Endometrial microvascular endothelial cells (primary cell): ENCODE results near the gene MOB2. TPM values are rescaled to one million over a fixed set of nuclear protein-coding genes. Genes with fewer than 3 reads are reported as not detected.

Experiments used
- in situ Hi-C: cut with HindIII; loops from 2 replicates; pipeline ENCODE4 v1.10.0; 2017; ENCODE audit warnings: low sequenced_read_pairs, low pct_unique_long_range_greater_than_20kb; ENCODE audit errors: inconsistent ontology term
- total RNA-seq: library from RNA; depleted of rRNA; stranded (reverse); fragments of >200 nt; gene quantifications from one replicate; pipeline ENCODE4 v1.2.3, GENCODE V29; 2015; ENCODE audit errors: inconsistent ontology term

Gene MOB2
- total RNA-seq, 1 donor from 2014 or later = 20.7 TPM

- in situ Hi-C loops = no loop called here
These were observed 7.2 kb upstream of the MOB2 start for GRCh38 chr11:1493650-1494244.

GRCh38 chr11:1491379-1491778, 4.8 kb upstream of the MOB2 start:
- in situ Hi-C loops = no loop called here

GRCh38 chr11:1490651-1491050, 4.1 kb upstream of the MOB2 start:
- in situ Hi-C loops = no loop called here

GRCh38 chr11:1488575-1489180, 2.1 kb upstream of the MOB2 start:
- in situ Hi-C loops = no loop called here

- in situ Hi-C loops = no loop called here
These were observed 1.4 kb upstream of the MOB2 start for GRCh38 chr11:1487851-1488574.

- in situ Hi-C loops = no loop called here
These were observed 692 bp upstream of the MOB2 start for GRCh38 chr11:1487091-1487850.

- in situ Hi-C loops = no loop called here
These were observed 1.1 kb downstream of the MOB2 start for GRCh38 chr11:1485504-1485885.

- in situ Hi-C loops = no loop called here
These were observed 1.7 kb downstream of the MOB2 start for GRCh38 chr11:1484695-1485503.

- in situ Hi-C loops = no loop called here
These were observed 2.4 kb downstream of the MOB2 start for GRCh38 chr11:1484061-1484671.

GRCh38 chr11:1483445-1483961, 3.1 kb downstream of the MOB2 start:
- in situ Hi-C loops = no loop called here

- in situ Hi-C loops = no loop called here
These were observed 3.8 kb downstream of the MOB2 start for GRCh38 chr11:1482581-1483444.

GRCh38 chr11:1481861-1482441, 4.6 kb downstream of the MOB2 start:
- in situ Hi-C loops = no loop called here

- in situ Hi-C loops = no loop called here
These were observed 5.1 kb downstream of the MOB2 start for GRCh38 chr11:1481483-1481825.

- in situ Hi-C loops = no loop called here
These were observed 5.8 kb downstream of the MOB2 start for GRCh38 chr11:1480555-1481482.

GRCh38 chr11:1480191-1480554, 6.4 kb downstream of the MOB2 start:
- in situ Hi-C loops = no loop called here

GRCh38 chr11:1479678-1480118, 6.9 kb downstream of the MOB2 start:
- in situ Hi-C loops = no loop called here
